Uterus (tissue), 2 donors: ENCODE data around the gene ABCC6.
"Not testable (repeated sequence)": the region's sequence is repeated elsewhere in the genome, so short reads cannot be mapped to it uniquely, and the experiment has no call there.

Experiments used
- CTCF ChIP-seq, 4 experiments: fragments of 200-600 bp in 2 of 4; fragments of 450-650 bp in 2 of 4; sonication (generic) in 2 of 4; IDR thresholded peaks; one replicate each; pipeline ENCODE4 v1.5.1; 2016 to 2019; ENCODE audit warnings: antibody characterized with exemption in 4 of 4, mild to moderate bottlenecking in 2 of 4, moderate library complexity in 1 of 4
- POLR2A ChIP-seq, 2 donors: fragments of 450-650 bp; IDR thresholded peaks; one replicate each; pipeline ENCODE4 v1.6.1; 2016; ENCODE audit warnings: antibody characterized with exemption in 2 of 2, mild to moderate bottlenecking in 1 of 2, moderate library complexity in 1 of 2

- not testable (repeated sequence) for TF ChIP-seq CTCF, POLR2A (IDR thresholded peaks at IDR 0.05)
Measured at GRCh38 chr16:16218787-16219186, 4.5 kb downstream of the ABCC6 start.
